GM13976 (cell line): ENCODE measurements around the gene MARCKSL1.

Experiments
- DNase-seq: peaks from one replicate; pipeline ENCODE4 v3.0.0; 2012; ENCODE audit warnings: low spot score
- CTCF ChIP-seq: IDR thresholded peaks from 2 replicates; pipeline ENCODE4 v1.5.1; 2012; ENCODE audit warnings: borderline replicate concordance, mild to moderate bottlenecking; ENCODE audit not compliant: insufficient read depth; ENCODE audit errors: extremely low read depth, missing control alignments, control extremely low read depth
- in situ Hi-C: fragments of 300-500 bp; cut with MboI; formaldehyde crosslinking; loops from one replicate; pipeline ENCODE4 v1.12.0; 2022; ENCODE audit warnings: low sequenced_read_pairs, mixed read lengths, inconsistent platforms; ENCODE audit not compliant: unreplicated experiment

Gene MARCKSL1

GRCh38 chr1:32337855-32338636, 2.0 kb upstream of the MARCKSL1 start:
- TF ChIP-seq CTCF = no peak
- no peak for DNase-seq
- in situ Hi-C loops = no loop called here

- no peak for TF ChIP-seq CTCF
- peak; percentile 86 for DNase-seq
- in situ Hi-C loops = no loop called here
Observed at GRCh38 chr1:32336963-32337675, 1.1 kb upstream of the MARCKSL1 start.

- DNase-seq = no peak
- no peak for TF ChIP-seq CTCF
- in situ Hi-C loops = no loop called here
Observed at GRCh38 chr1:32336591-32336932, 529 bp upstream of the MARCKSL1 start.

- no peak for DNase-seq
- TF ChIP-seq CTCF = peak; percentile 12
- in situ Hi-C loops = no loop called here
Observed at GRCh38 chr1:32335535-32335789, 571 bp downstream of the MARCKSL1 start.

GRCh38 chr1:32334864-32335534, 1.0 kb downstream of the MARCKSL1 start:
- in situ Hi-C loops = no loop called here
- peak; percentile 77 for DNase-seq
- peak; percentile 86 for TF ChIP-seq CTCF

GRCh38 chr1:32334274-32334861, 1.7 kb downstream of the MARCKSL1 start:
- no peak for DNase-seq
- in situ Hi-C loops = no loop called here
- no peak for TF ChIP-seq CTCF
